ENCODE results near the gene ESRRG. TPM values are rescaled to one million over a fixed set of nuclear protein-coding genes. Genes with fewer than 3 reads are reported as not detected.

ESRRG gene
- total RNA-seq = 0.23 and 0.44 TPM in 2 replicates

DNA sequence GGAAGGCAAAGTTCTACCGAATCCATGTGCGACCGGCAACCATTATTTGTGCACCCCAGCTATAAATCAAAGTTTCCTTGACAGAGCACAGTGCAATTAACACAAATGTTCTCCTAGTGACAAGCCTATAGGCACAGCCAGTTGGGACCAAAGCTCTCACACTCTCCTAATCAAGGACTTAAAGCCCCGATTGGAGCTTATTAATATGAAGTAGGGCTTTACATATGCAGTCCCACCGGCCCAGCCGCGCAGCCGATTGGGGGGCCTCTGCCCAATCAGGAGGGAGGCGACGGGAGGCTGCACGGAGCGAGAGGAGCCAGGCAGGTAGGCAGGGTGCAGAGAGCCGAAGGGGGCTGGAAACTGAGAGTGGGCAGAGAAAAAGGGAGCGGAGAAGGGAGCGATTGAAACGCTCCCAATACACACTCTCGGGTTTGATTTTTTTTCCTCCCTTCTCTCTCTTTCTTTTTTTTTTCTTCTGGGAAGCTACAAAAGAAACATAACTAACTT, at the start of gene ESRRG:
Gene ESRRG, minus strand, starts transcription at position 156 of the 507 bp plus-strand sequence. Its CDS starts 130 bp downstream, at position 26.
- no peak for DNase-seq (ENCODE audit: extremely low read depth, low read depth, low spot score)

DNA sequence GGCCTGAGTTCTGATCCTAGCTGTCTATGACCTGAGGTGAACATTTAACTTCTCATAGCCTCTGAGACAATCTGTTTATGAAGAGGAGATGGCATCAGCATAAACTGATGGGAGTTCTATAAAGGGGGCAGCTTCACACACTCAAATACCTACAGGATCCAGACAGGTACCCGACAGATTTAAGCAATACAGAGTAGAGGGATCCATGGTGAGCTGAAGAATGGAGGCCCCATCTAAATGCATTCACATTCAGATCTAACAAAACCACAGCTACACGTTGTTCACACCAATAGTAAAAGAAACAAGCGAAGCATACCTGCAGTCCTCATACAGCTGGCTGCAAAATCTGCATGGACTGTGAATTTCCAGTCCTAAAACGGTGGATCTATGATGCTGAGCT, 48.7 kb upstream of the ESRRG start:
- DNase-seq (ENCODE audit: extremely low read depth, low read depth, low spot score) = no peak

DNA sequence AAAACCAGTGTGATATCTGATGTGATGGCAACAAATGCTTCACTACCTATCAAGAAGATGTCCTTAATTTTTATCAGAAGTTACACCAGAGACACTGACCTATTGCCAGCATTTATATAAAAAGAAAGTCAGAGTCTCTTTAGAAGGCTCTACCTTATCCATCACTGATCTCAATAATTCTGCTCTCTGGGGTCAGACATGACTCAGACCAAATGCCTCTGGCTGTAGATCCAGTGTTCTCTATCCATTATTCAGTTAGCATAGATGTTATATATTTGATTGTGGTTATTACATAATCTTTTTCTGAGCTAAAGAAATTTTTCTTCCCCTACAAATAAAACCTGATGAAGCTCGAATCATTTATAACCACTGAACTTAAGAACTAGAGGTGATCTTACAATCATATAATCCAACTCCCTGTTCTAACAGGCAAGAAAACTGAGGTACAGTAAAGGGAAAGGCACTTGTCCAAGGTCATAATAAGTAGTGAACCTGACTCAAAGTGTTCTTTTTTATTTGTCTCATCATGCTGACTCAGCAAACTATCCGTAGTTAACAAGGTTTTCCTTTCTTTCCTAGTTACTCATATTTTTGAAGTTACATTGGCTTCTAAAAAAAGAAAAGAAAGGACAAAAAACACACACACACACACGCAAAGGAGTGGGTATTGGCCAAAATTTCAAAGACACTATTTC, 43.6 kb upstream of the ESRRG start:
- DNase-seq (ENCODE audit: extremely low read depth, low read depth, low spot score) = no peak

DNA sequence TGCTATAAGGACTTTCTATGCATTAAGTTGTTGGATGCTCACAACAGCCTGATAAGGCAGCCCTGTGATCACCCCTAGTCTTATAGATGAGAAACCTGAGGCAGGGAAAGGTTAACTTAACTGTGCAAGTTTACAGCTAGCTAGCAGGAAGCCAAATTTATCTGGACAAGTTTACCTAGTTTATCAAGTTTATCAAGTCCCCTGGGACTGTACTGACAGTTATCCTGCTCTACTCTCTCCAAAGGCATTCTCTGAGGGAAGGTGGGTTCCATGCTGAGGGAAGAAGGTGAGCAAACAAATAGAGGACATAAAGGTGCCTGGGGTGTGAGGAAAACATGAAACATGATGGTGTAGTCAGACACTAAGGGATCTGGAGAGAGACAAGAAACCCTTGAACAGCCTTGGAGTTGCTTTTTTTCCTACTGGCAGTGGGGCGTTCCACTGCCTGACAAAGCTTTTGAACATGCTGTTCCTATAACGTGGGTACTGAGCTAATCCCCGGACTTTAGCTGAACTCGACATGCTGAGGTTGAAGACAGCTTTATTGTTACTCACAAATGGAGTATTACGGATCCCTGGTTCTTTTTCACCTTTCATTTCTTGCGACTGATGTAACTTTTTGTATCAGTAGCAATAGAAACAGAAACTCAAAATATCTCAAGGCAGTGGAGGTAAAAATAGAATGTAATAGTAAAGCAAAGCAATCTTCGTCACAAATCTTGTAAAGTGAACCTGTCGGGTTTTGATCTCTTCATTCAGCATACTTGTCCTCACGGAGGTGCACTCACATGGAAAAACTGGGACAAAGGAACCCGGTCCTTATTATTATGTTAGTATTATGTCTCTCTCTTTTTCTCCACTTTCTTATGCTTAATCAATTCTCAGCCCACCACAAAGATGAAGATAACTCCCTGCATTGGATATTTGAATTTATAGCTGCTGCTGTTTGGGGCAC, 42.4 kb upstream of the ESRRG start:
- no peak for DNase-seq (ENCODE audit: extremely low read depth, low read depth, low spot score)

DNA sequence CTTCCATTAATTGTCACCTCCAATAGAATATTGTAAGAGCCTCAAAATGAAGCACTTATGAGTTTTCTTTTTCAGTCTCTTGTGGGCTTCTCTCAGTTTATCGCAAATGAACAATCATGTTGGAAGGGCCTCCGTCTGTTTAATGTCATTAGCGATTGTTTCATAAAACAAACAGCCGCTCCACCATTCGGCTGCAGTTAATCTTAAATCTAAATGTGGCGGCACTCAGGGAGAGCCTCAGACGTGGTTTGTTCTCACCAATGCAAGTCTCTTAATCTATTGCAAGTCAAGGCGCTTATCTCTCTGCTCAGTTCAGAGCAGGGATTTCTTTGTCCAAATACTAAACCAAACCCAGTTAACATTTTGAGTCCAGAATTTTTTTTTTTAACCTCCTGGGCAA, 34.9 kb upstream of the ESRRG start:
- no peak for DNase-seq (ENCODE audit: extremely low read depth, low read depth, low spot score)

DNA sequence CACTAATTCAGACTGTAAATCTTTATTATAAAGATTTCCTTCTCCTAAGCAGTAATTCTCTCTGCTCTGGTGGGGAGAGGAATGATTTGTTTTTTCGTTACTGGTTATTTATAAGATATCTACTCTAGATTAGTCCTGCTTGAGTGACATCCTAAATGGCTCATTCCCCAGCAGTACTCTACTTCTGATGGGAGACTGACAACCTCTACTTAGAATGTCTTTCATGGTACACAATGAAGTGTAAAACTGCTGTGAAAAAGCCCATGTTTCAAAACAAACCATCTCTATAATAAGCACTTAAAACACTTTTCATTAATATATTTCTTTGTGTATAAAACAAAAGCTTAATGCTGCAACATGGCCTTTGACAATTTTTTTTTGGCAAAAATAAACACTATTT, 33.9 kb upstream of the ESRRG start:
- no peak for DNase-seq (ENCODE audit: extremely low read depth, low read depth, low spot score)

DNA sequence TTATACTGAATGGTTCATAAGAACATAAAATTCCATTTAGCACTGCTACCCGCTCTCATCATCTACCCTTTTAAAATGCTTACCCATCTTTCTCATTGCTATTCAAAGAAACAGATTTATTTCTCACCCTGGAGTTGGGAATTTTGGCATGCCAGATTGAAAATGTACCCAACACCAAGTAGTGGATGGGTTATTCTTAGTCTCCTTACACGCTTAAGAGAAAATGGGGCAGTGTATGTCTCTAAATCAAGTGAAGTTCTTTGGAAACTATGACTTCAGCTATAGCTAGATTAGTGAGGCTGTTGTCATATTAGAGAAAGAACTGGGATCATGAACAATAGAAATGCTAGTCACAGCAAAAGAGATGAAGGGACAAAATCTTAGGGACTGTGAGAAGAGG, 27.7 kb upstream of the ESRRG start:
- no peak for DNase-seq (ENCODE audit: extremely low read depth, low read depth, low spot score)

DNA sequence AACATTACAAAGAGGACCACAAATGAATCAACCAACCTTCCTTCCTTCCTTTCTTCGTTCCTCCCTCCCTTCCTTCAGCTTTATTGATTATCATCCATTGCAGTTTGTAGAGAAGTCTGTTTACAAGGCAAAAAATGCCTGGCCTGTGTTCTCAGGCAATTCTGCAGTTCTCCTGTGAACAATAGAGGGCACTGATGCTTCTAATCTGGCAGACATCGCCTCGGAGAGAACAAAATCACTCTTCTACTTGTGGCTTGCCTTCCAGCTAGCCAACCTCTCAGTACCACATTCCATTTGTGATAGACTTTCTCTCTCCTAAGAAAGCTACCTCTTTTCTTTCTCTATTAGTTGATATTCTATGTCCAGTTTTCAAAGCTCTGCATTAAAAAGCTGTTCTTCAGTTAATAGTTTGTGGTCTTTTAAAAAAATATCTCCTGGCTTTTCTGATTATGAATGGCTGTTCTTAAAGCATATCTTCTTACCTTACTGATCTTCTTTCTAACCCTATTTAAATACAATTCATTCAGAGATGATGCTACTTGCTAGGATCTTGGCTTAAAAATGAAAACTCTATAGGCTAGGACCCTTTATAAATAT, 26.9 kb upstream of the ESRRG start:
- DNase-seq (ENCODE audit: extremely low read depth, low read depth, low spot score) = no peak

DNA sequence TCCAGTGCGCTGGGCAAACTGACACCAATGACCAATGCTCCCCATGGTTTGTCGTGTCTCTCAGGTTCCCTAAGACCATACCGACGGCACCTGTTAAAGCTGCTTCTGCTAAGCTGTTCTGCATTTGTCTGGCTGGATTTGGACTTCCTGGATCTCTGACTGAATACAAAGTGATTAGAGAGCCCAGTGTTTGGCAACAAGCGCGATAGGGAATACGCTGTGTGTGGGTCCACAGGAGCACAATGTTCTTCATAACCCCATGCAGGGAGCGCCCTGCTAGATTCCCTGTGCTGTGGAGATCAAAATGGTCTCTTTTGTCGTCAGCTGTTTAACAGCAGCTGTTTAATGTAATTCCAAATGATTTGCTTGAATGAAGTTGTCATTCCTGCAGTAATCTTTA, 26.0 kb upstream of the ESRRG start:
- DNase-seq (ENCODE audit: extremely low read depth, low read depth, low spot score) = no peak

DNA sequence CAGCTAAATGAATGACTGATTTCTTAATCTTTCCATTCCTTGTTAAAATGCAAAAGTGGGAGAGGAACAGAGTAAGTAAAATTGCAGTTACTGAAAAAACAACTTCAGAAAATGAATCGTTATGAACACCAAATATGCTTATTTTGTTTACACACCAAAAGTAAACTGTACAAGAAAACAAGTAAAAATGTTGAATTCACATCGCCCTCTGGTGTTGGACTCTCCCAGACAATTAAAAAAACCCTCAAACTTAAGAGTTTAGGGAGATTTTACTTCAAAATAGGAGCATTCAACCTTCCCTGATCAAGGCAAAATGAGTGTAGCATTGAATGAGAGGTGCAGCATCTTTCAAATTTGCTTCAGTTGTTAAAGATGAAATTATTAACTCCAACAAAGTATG, 19.4 kb upstream of the ESRRG start:
- DNase-seq (ENCODE audit: extremely low read depth, low read depth, low spot score) = no peak

DNA sequence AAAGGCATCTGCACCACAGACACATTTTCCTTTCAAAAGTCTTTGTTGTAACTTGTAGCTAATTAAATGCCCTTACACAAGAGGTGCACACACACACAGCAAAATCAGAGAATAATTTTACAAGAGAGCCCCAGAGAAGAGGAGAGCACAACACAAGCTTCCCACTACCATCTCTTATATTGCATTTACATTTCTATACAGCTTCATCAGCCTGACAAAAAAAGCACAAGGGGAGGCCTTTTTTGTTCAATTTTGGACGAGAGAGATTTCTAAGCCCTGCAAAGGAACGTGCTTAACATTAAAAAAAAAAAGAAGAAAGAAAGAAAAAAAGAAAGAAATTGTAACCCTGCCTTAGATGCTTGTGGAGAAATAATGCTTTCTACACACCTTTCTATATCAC, 17.1 kb upstream of the ESRRG start:
- DNase-seq (ENCODE audit: extremely low read depth, low read depth, low spot score) = no peak

DNA sequence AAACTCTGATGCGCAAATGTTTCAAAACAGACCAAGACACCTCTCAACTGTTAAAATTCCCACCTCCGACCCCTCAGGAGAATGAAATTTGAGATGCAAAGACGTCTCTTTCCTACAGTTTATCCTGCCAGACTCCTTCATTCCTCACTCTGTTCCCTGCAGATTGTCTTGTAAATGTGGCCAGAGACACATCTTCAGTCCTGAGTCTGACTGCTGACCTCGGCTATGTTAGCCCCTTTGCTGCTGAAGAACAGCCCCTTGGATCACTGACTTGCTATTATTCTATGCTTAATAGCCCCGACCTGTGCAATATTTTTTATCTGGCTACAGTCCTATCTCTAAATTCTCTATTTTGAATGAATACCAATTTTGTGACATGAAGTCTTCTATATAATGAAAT, 16.6 kb upstream of the ESRRG start:
- DNase-seq (ENCODE audit: extremely low read depth, low read depth, low spot score) = no peak

DNA sequence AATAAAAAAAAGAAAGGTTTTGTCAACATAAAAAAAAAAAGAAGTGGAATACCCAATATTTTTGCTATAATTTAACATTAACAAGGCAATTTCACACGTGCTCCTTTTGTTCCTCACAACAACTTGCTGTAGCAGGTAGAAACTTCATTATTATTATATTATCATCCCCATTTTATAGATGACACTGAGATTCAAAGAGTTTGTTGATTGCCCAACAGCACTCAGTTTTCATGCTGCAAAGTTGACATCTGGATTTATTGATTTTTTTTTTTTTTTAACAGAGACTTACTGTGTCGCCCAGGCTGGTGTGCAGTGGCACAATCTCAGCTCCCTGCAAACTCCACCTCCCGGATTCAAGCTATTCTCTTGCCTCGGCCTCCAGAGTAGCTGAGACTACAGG, 8.9 kb upstream of the ESRRG start:
- DNase-seq (ENCODE audit: extremely low read depth, low read depth, low spot score) = no peak

DNA sequence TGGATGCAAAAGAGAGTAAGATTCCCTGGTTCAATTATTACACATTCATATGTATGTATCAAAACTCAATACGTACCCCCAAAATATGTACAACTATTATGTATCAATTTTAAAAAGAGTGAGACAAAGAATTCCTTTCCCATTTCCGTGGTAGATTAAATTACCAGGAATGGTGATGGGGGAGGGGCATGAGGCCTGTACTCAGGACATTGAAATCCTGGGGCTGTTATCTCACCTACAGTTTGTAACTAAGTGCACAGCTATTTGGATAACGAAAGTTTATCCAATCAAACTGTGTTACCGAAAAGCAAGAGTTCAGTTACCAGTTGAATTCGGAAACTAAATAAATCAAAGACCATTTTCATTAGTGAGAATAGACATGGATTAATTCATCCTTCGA, 8.3 kb upstream of the ESRRG start:
- no peak for DNase-seq (ENCODE audit: extremely low read depth, low read depth, low spot score)

DNA sequence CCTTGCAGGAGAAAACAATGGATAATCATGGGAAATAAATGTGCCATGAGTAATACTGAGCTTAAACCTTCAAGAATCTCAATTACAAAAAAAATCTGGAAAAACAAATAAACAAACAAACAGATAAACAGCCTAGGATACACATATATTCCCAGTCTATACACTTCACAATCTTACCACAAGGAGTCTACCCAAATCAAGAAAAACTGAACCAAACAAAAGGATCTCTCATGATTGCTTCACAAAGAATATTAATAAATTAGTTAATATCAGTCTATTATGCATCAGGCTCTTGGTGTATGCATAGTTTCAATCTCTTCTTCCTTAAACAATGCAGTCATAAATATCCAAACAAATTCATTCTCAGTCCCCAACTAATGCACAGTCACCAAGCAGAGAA, 3.2 kb upstream of the ESRRG start:
- no peak for DNase-seq (ENCODE audit: extremely low read depth, low read depth, low spot score)

DNA sequence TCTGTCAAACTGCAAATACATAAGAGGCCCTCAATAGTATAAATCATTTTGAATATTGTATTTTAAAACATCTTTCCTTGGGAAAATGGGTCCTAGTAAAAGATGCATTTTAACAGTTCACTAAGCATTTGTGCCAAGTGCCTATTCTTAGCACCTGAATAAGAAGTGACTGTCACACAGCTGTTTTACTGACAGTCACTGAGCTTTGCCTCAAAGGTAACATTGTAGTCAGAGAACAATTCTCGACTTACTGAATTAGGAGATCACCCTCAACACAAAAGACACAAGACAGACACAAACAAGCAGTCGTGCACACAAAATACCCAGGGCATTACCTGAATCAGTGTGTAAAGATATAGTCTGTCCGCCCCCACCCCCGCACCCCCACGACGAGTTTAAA, 408 bp downstream of the ESRRG start:
- no peak for DNase-seq (ENCODE audit: extremely low read depth, low read depth, low spot score)

DNA sequence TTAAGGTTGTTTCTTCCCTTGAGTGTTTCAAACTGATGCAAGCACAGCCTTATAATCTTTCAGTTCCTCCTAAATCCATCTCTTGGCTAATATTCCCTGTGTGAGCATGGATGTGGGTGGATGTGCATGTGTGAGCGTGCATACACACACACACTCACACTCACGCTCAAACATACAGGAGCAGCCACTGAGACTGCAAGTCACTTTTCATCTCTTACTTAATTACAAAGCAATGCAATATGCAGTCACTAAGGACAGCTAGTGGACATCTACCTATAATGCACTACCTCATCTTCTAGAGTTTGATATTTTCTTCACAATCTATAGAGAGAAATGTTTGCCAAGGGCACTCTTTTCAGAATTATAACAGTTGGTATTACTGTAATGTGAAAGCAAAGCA, 1.4 kb downstream of the ESRRG start:
- no peak for DNase-seq (ENCODE audit: extremely low read depth, low read depth, low spot score)

DNA sequence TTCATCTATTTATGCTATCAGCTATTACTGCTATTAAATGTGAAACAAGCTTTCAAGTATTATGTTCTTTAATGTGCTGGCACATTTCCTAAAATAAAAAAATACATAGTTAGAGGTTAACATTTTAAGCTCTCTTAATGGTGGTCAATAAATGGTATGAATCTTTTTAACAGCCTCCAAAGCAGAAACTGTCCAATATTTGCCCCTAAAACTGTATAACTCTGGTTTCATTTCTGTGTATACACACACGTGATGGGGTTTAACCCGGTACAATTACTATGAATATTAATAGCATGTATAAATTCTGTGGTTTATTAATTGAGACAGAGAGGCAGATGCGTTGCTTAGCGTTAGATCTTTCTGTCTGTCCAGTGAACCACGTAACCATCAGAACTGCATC, 2.2 kb downstream of the ESRRG start:
- no peak for DNase-seq (ENCODE audit: extremely low read depth, low read depth, low spot score)

DNA sequence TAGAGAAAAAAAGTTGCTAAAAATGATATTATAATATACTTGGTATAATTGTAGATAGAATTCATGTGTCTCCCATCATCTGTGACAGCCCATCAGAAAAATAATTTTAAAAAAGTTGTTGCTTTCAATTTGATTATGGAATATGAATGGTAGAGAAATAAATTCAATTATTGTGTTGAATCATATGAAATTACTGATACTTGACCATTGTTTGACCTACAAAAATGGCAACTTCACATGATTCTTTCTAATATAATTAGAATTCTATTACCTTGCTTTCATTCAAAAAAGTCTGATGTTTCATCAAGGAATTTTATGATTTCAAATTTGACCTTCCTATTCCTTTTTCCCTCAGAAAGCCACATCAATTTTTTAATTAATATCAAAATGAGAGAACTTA, 11.5 kb downstream of the ESRRG start:
- DNase-seq (ENCODE audit: extremely low read depth, low read depth, low spot score) = no peak

DNA sequence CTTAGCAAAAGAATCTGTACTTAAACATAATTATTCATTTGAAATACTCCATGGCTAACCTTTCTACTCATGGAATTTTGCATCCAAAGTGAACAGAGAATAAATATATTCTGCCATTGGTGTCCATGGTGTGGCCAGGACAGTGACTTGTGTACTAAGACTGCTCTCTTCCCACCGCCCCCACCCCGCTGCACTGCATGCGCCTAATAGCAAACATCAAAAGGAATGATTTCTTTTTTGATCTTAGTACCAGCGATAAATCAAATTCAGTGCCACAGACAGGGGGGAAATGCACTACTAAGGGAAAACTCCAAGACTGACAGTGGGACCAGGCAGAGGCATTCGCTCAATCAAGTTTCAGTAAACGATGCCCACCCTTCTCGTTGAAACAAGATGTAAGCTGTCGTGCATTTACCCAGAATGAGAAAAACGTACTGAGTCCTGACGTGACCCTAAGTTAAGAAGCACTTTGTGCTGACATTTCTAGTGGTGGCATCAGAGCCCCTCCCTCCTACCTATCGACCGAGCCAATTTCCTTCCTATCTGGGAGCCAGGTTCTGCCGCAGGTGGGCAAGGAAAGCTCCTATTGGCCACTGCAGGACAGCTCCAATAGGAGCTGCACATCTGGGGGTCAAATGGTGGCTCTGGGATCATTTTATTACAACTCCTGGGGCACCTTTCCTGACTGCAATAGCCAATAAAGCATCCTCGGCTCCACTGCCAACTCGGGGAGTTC, 12.5 kb downstream of the ESRRG start:
- DNase-seq (ENCODE audit: extremely low read depth, low read depth, low spot score) = no peak

DNA sequence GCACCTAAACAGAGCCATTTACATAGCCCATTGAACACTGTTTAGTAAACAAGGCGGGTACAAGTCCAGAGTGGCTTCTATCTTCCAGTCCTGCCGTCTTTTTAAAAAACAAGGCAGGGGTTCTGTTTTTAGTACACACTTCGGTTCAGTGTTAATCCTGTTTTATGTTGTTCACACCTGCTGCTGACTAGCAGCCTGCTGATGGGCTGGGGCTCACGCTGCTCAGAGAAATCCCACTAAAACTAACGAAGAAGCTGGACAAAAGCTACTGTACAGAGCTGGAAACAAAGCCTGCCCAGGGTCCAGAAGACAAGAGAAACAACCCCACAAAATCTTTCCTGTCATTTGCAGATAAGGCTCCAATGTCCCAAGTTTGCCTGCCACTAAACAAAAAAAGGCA, 13.2 kb downstream of the ESRRG start:
- no peak for DNase-seq (ENCODE audit: extremely low read depth, low read depth, low spot score)
